GM13976 (cell line): ENCODE measurements around the gene MIOS.

ENCODE experiments used
- DNase-seq: peaks from one replicate; pipeline ENCODE4 v3.0.0; 2012; ENCODE audit warnings: low spot score
- CTCF ChIP-seq: IDR thresholded peaks from 2 replicates; pipeline ENCODE4 v1.5.1; 2012; ENCODE audit warnings: borderline replicate concordance, mild to moderate bottlenecking; ENCODE audit not compliant: insufficient read depth; ENCODE audit errors: extremely low read depth, missing control alignments, control extremely low read depth
- in situ Hi-C: fragments of 300-500 bp; cut with MboI; formaldehyde crosslinking; loops from one replicate; pipeline ENCODE4 v1.12.0; 2022; ENCODE audit warnings: low sequenced_read_pairs, mixed read lengths, inconsistent platforms; ENCODE audit not compliant: unreplicated experiment

Gene MIOS

GRCh38 chr7:7537711-7538110 is 29.0 kb upstream of the MIOS start:
- in situ Hi-C loops: no loop called here
- DNase-seq: no peak
- TF ChIP-seq CTCF: no peak

- in situ Hi-C loops: no loop called here
- DNase-seq: no peak
- no peak for TF ChIP-seq CTCF
Measured at GRCh38 chr7:7539152-7539551, 27.5 kb upstream of the MIOS start.

GRCh38 chr7:7539711-7540110 is 27.0 kb upstream of the MIOS start:
- in situ Hi-C loops: loop anchor here (5.0 kb wide), 1 partner anchor 437 kb away; no protein-coding TSS in a partner anchor
- DNase-seq: no peak
- TF ChIP-seq CTCF: no peak

- TF ChIP-seq CTCF: no peak
- in situ Hi-C loops: loop anchor here (5.0 kb wide), 1 partner anchor 440 kb away; no protein-coding TSS in a partner anchor
- no peak for DNase-seq
Measured at GRCh38 chr7:7542251-7542835, 24.3 kb upstream of the MIOS start.

- in situ Hi-C loops: no loop called here
Measured at GRCh38 chr7:7548407-7548806, 18.3 kb upstream of the MIOS start.

GRCh38 chr7:7550663-7551062 is 16.0 kb upstream of the MIOS start:
- DNase-seq: no peak
- in situ Hi-C loops: loop anchor here (10.0 kb wide), 1 partner anchor 126 kb away; no protein-coding TSS in a partner anchor
- TF ChIP-seq CTCF: no peak

More at GRCh38 chr7:7548407-7548806, 18.3 kb upstream of the MIOS start:
- no peak for DNase-seq
- TF ChIP-seq CTCF: no peak
